HL-60/S4 (cell line): ENCODE results near the gene INCENP.
"Not testable (repeated sequence)": the region's sequence is repeated elsewhere in the genome, so short reads cannot be mapped to it uniquely, and the experiment has no call there.

ENCODE experiments used
- in situ Hi-C: fragments of 300-500 bp; cut with MboI; formaldehyde crosslinking; loops from 2 replicates; pipeline ENCODE4 v1.14.3; 2022; ENCODE audit warnings: low sequenced_read_pairs

The INCENP gene

DNA sequence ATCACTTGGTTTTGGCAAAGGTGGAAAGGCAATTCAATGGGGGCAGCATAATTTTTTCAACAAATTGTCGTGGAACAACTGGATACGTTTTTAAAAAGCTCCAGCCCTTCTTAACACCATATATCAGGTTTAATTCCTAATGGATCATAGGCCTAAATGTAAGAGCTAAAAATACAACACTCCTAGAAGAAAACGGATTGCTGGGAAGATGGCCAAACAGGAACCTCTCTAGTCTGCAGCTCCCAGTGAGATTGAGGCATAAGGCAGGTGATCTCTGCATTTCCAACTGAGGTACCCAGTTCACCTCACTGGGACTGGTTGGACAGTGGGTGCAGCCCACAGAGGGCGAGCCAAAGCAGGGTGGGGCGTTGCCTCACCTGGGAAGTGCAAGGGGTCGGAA, 33.8 kb downstream of the INCENP start:
- in situ Hi-C loops, result no loop called here

GRCh38 chr11:62166371-62166770, 42.6 kb downstream of the INCENP start:
- in situ Hi-C loops, result no loop called here

DNA sequence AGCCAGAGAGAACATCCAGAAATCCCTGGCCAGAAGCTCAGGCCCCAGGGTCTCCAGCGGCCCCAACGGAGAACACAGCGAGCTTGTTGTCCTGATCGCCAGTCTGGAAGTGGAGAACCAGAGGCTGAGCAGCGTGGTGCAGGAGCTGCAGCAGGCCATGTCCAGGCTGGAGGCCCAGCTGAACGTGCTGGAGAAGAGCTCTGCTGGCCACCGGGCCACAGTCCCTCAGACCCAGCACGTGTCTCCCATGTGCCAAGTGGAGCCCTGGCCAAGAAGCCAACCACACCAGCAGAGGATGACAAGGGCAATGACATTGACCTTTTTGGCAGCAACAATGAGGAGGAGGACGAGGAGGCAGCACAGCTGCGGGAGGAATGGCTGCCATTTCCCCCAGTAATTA, 45.6 kb downstream of the INCENP start:
- in situ Hi-C loops, result no loop called here

- in situ Hi-C loops, result no loop called here
These were observed 46.1 kb downstream of the INCENP start for GRCh38 chr11:62169935-62170334.

GRCh38 chr11:62171261-62171723, 47.5 kb downstream of the INCENP start:
- in situ Hi-C loops, result no loop called here

DNA sequence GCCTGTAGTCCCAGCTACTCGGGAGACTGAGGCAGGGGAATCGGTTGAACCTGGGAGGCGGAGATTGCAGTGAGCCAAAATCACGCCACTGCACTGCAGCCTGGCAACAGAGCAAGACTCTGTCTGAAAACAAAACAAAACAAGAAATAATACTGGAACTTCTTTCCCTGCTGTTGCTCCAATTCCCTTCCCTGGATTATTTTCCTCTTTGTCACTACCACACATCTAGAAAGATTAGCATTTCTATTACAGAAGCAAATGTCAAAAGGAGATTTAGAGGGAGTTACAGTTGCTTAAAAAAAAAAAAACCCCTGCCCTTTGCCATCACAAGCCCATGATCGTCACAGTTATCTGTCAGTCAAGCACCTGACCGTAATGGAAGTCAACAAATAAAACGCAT, 48.5 kb downstream of the INCENP start:
- in situ Hi-C loops, result no loop called here

DNA sequence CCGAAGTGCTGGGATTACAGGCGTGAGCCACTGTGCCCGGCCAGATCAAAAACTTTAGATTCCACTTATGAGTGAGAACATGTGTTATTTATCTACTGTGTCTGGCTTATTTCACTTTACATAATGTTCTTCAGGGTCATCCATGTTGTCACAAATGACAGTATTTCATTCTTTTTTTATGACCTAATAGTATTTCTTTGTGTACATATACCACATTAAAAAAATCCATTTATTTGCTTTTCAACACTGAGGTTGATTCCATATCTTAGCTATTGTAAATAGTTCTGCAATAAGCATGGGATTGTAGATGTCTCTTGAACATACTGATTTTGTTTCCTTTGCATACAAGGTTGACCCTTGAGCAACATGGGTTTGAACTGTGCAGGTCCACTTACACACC, 53.0 kb downstream of the INCENP start:
- in situ Hi-C loops, result no loop called here

GRCh38 chr11:62179995-62180394, 56.2 kb downstream of the INCENP start:
- in situ Hi-C loops, result no loop called here

- in situ Hi-C loops, result no loop called here
These were observed 57.3 kb downstream of the INCENP start for GRCh38 chr11:62181097-62181496.

DNA sequence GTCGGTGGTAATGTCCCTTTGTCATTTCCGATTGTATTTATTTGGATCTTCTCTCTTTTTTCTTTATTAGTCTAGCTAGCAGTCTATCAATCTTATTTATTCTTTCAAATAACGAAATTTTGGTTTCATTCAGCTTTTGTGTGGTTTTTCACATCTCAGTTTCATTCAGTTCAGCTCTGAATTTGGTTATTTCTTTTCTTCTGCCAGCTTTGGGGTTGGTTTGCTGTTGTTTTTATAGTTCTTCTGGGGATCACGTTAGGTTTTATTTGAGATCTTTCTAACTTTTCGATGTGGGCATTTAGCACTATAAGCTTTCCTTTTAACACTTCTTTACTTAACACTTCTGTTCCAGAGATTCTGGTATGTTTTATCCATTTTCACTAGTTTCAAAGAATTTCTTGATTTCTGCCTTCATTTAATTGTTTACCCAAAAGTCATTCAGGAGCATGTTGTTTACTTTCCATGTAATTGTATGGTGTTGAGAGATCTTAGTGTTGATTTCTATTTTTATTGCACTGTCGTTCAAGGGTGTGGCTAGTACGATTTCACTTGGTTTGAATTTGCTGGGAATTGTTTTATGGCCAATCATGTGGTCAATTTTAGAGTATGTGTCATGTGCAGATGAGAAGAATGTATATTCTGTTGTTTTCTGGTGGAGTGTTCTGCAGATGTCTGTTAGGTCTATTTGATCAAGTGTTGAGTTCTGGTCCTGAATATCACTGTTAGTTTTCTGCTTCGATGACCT, 58.5 kb downstream of the INCENP start:
- in situ Hi-C loops, result no loop called here

DNA sequence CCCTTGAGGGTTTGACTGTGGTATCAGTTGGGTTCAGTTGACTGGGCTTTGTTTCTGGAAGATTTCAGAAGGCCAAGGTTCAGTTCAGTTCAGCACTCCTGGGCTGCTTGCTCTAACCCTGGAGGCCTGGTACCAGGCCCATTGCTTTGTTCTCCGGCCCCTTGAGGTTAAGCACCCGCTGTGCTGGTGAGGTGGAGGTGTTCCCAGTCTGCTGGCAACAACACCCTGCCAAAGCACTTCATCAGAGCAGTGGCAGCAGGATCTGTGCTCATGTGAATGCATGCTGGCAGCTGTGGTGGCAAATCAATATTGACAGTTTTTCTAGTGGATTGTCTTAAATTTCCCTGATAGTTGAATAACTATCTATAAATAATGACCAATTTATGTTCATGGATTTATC, 62.4 kb downstream of the INCENP start:
- in situ Hi-C loops, result no loop called here

- in situ Hi-C loops, result no loop called here
These were observed 66.2 kb downstream of the INCENP start, which contains the start of gene SCGB1D1 for GRCh38 chr11:62190011-62190410. Gene SCGB1D1 (plus strand): TSS chr11:62190216. CDS start chr11:62190285, 69 bp downstream.

GRCh38 chr11:62193952-62194351, 70.1 kb downstream of the INCENP start:
- in situ Hi-C loops, result no loop called here

DNA sequence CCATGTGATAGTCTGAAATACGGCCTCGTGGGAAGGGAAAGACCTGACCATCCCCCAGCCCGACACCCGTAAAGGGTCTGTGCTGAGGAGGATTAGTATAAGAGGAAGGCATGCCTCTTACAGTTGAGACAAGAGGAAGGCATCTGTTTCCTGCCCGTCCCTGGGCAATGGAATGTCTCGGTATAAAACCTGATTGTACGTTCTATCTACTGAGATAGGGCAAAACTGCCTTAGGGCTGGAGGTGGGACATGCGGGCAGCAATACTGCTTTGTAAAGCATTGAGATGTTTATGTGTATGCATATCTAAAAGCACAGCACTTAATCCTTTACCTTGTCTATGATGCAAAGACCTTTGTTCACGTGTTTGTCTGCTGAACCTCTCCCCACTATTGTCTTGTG, 71.2 kb downstream of the INCENP start:
- in situ Hi-C loops, result not testable (repeated sequence)

DNA sequence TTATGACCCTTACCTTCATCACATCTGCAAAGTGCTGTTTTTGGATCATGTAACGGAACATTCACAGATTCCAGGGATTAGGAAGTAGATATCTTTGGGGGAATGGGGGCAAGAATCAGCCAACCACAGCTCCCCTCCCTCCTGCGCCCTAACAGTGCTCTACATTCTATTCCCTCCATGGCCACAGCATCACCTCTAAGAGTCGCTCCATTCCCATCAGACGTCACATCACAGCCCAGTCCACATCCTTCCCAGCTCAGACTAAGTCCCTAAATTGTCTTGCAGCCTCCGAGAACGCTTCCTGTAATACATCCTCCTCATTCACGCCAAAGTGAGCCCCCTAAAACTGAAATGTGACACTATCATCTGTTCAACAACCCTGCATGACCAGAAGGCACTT, 72.1 kb downstream of the INCENP start:
- in situ Hi-C loops, result no loop called here

GRCh38 chr11:62197400-62197799, 73.6 kb downstream of the INCENP start:
- in situ Hi-C loops, result not testable (repeated sequence)

DNA sequence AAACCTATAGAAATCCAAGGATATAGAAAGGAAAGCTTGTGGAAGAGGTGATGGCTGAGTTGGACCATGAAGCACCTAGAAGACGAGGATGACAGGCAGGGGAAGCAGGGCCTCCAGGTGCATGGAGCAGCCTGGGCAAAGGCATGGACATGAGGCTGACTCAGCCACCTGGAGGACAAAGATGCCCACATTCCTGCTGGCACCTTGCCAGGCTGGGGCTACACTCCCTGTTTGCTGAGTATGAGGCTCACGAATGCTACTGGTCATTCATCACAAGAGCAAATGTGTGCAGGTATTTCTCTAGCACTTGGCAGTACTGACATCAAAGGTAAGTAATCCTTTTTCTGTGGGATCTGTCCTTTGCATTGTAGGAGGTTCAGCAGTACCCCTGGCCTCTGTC, 77.6 kb downstream of the INCENP start:
- in situ Hi-C loops, result no loop called here
